Body of pancreas (tissue), 4 donors: ENCODE results near the gene EMC8.

Experiments used
- CTCF ChIP-seq, 7 experiments: fragments of 450-650 bp in 4 of 7; fragments of 200-600 bp in 3 of 7; sonication (generic) in 3 of 7; IDR thresholded peaks; one replicate each; pipeline ENCODE4 v1.5.1; 2016 to 2019; ENCODE audit warnings: antibody characterized with exemption in 7 of 7
- POLR2A ChIP-seq, 3 donors: fragments of 450-650 bp; IDR thresholded peaks; one replicate each; pipeline ENCODE4 v1.6.1; 2016; ENCODE audit warnings: antibody characterized with exemption in 3 of 3, mild to moderate bottlenecking in 2 of 3

DNA sequence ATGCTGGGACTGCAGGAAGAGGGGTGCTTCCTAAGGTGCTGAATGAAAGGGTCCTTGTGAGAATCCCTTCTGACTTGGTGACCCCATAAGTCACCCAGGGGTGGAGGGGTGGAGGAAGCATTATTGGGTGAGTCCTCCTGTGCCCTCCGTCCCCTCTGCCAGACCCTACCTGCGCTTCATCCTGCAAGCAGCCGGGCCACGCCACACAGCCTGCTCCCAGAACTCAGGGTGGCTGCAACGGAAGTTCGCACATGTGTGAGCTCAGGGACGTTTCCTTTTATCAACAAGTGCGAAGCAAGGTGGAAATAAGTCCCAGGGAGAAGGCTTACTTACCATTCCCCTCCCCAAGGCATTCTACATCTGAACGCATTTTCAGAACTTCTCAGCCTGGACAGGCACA, 41.1 kb upstream of the EMC8 start:
- no peak for TF ChIP-seq CTCF (IDR thresholded peaks at IDR 0.05)
- no peak for TF ChIP-seq POLR2A (IDR thresholded peaks at IDR 0.05)
